ENCODE data around the gene IL18.
"Not testable (repeated sequence)": the region's sequence is repeated elsewhere in the genome, so short reads cannot be mapped to it uniquely, and the experiment has no call there.

IL18 gene

DNA sequence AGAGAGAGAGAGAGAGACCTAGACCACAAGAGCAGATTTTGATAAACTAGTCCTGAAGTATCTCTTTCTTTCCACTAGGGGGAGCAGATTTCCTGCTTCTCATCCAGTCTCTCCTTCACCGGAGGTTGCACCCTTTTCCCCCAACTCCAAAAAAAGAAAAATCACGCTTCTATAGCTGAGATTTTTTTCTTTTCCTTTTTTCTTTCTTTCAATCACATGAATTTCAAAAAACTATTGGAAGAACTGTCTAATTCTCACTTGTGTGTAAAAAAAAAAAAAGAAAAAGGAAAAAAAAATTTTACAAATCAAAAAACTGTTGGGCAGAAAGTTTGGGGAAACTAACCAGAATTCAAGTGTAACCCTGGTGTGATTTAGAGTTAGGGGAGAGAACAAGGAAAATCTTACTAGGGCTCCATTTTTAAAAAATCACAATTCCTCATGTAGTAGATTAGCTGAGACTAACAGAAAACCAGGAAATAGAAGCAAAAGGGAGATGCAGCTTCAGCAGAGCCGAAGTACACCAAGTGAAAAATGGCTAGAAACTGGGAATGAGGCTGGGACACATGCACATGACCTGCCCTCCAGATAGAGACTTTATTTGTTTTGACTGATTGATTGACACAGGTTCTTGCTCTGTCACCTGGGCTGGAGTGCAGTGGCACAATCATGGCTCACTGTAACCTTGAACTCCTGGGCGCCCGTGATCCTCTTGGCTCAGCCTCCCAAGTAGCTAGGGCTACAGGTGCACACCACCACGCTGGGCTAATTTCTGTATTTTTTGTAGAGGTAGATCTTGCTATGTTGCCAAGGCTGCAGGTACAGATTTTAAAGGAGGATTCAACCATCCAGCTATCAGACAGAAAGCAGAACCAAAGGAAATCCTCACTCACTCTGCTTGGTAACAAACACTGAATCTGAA, 50.1 kb downstream of the IL18 start:
- DNase-seq (ENCODE audit: insufficient read length) (no peak), FAIRE-seq (no peak)
- TF ChIP-seq POLR2A (IDR thresholded peaks at IDR 0.05; ENCODE audit: low read depth, low read length) (no peak), POLR2AphosphoS5 (IDR thresholded peaks at IDR 0.05; ENCODE audit: low read depth, low read length) (no peak), TAF1 (IDR thresholded peaks at IDR 0.05; ENCODE audit: borderline replicate concordance, low read depth, low read length) (no peak)

DNA sequence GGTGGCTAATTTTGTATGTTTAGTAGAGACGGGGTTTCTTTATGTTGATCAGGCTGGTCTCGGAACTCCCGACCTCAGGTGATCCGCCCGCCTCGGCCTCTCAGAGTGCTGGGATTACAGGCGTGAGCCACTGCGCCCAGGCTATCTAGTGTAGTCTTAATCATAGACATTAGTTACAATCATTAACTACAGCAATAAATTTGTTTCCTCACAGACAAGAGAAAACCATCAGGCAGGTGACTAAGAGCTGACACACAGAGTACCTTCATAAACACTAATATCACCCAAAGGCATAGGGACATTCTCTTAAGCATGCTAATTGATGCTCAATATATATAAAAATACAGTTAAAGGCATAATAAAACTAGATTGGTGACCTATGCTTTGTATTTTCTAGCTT, 57.8 kb downstream of the IL18 start:
- DNase-seq (ENCODE audit: insufficient read length) (no peak), FAIRE-seq (no peak)
- TF ChIP-seq POLR2A (IDR thresholded peaks at IDR 0.05; ENCODE audit: low read depth, low read length): no peak
- TF ChIP-seq TAF1 (IDR thresholded peaks at IDR 0.05; ENCODE audit: borderline replicate concordance, low read depth, low read length): no peak
- no peak for TF ChIP-seq POLR2AphosphoS5 (IDR thresholded peaks at IDR 0.05; ENCODE audit: low read depth, low read length)

DNA sequence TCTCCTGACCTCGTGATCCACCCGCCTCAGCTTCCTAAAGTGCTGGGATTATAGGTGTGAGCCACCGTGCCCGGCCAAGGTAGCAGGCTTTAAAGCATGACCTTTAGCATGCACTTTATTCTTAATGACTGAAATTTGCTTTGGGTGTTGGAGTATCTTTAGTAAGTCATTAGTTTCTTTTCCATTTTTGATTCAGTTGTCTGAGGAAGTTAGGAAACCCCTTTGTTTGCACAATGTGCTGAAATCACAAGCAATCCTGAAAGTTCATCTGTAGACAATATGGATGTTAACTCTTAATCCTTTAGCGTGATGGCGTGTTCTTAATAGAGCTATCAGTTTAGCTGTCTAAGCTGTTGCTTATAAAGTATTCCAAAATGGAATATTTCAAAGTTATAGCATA, 60.4 kb downstream of the IL18 start:
- FAIRE-seq: no peak
- DNase-seq (ENCODE audit: insufficient read length): no peak
- TF ChIP-seq TAF1 (IDR thresholded peaks at IDR 0.05; ENCODE audit: borderline replicate concordance, low read depth, low read length) (no peak), POLR2AphosphoS5 (IDR thresholded peaks at IDR 0.05; ENCODE audit: low read depth, low read length) (no peak), POLR2A (IDR thresholded peaks at IDR 0.05; ENCODE audit: low read depth, low read length) (no peak)

DNA sequence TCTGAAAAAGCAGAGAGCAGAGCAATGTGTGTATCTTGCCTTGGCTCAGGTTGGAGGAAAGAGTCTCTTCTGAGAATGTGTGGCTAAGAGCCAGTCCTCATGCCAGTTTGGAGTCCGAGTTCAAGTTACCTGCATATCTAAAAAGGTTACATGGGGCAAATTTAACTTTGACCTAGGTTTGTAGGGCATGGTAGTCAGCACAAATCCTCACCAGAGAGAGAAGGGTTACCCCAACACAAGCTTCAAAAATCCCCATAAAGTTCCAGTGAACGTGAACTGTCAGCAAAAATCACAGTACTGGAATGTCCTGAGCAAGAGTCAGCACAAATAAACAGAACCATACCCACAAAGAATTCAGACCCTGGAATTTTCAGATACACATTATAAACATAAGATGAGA, 63.4 kb downstream of the IL18 start:
- no peak for DNase-seq (ENCODE audit: insufficient read length)
- FAIRE-seq: no peak
- TF ChIP-seq POLR2AphosphoS5 (IDR thresholded peaks at IDR 0.05; ENCODE audit: low read depth, low read length): no peak
- TF ChIP-seq POLR2A (IDR thresholded peaks at IDR 0.05; ENCODE audit: low read depth, low read length): no peak

DNA sequence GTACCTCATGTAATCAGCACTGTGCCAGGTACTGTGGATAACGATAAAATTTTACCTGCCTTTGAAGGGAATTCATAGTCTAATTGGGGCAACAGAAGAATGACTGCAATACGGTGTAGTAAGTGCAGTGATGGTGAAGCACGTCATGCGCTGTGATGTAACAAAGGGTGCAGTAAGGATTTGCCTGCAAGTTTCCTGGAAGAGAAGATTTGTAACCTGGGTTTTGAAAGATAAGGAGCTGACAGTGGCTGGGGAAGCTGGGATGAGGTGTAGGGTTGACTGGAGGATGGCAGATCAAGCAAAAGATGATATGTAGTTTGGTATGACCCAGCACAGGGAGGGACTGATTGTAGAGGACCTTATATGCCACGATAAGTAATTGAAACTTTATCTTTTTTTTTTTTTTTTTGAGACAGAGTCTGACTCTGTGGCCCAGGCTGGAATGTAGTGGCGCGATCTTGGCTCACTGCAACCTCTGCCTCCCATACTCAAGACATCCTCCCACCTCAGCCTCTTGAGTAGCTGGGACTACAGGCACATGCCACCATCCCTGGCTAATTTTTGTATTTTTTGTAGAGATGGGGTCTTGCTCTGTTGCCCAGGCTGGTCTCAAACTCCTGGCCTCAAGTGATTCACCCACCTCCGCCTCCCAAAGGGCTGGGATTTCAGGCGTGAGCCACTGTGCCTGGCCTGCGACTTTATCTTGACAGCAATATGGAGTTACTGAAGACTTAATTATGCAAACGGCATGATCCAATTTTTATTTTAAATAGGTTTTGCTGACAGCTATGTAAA, 66.0 kb downstream of the IL18 start:
- DNase-seq (ENCODE audit: insufficient read length) (no peak), FAIRE-seq (no peak)
- TF ChIP-seq POLR2A (IDR thresholded peaks at IDR 0.05; ENCODE audit: low read depth, low read length): no peak
- TF ChIP-seq TAF1 (IDR thresholded peaks at IDR 0.05; ENCODE audit: borderline replicate concordance, low read depth, low read length): no peak
- TF ChIP-seq POLR2AphosphoS5 (IDR thresholded peaks at IDR 0.05; ENCODE audit: low read depth, low read length): no peak

DNA sequence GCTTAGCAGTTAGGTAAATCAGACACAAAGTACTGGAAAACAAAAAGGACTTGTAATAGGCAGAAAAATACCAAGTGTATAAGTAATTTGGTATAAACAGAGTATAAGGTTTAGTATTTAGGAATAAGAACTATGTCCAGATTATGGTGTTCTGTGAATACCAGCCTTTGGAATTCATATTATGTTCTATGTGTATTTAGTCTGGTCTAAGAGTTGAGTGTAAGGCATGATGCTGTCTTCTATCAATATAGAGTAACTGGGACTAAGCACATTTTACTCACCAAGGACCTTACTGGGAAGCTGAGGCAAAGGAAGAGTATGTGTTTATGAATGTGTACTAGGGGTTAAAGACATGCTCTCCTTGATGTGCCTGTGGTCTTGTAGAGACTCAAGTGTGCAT, 67.7 kb downstream of the IL18 start:
- DNase-seq (ENCODE audit: insufficient read length) (no peak), FAIRE-seq (no peak)

DNA sequence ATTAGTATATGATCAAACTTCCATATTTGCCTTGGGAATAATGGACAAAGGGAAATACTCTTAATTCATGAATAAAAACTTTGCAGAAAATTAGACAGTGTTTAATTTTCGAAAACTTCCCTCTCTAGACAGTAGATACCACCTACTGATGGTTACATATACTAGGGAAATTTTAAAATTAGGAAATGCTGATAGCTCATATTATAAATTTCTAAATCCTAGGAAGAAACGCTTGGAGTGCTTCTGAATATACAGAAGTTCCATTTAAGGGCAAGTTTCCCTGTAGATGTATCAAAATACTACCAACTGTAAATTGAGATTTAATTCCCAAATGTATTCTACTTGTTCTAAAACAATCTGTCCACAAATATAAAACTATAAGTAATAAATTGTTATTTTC, 68.6 kb downstream of the IL18 start:
- DNase-seq (ENCODE audit: insufficient read length); FAIRE-seq: not testable (repeated sequence)

More for the DNA sequence above, 67.7 kb downstream of the IL18 start:
- no peak for TF ChIP-seq POLR2A (IDR thresholded peaks at IDR 0.05; ENCODE audit: low read depth, low read length)
- TF ChIP-seq TAF1 (IDR thresholded peaks at IDR 0.05; ENCODE audit: borderline replicate concordance, low read depth, low read length): no peak

Data from GM12892 (cell line).